HCT116 (cell line): ENCODE results near the gene ADI1.

ENCODE experiments used
- ATF3 ChIP-seq: IDR thresholded peaks from 2 replicates; pipeline ENCODE4 v1.6.1; 2012
- CEBPB ChIP-seq: IDR thresholded peaks from 2 replicates; pipeline ENCODE4 v1.6.1; 2012; ENCODE audit warnings: low read depth
- CTCF ChIP-seq, 3 experiments: fragments of 200-600 bp in 1 of 3; sonication (generic) in 1 of 3; IDR thresholded peaks in 2 of 3; conservative IDR thresholded peaks in 1 of 3; 2 replicates each; pipeline ENCODE4 v1.5.1; 2012 to 2017; ENCODE audit warnings: low read depth in 2 of 3, low read length in 2 of 3, antibody characterized with exemption in 1 of 3, borderline replicate concordance in 1 of 3, control low read depth in 1 of 3, mild to moderate bottlenecking in 1 of 3, mixed read lengths in 1 of 3, mixed run types in 1 of 3, moderate library complexity in 1 of 3; ENCODE audit not compliant: insufficient read depth in 1 of 3
- ELF1 ChIP-seq: IDR thresholded peaks from 2 replicates; pipeline ENCODE4 v1.6.1; 2012; ENCODE audit warnings: low read depth, borderline replicate concordance
- EZH2 ChIP-seq: fragments of 200-600 bp; sonication (generic); IDR thresholded peaks from 2 replicates; pipeline ENCODE4 v1.6.1; 2017; ENCODE audit warnings: antibody characterized with exemption, mixed run types
- JUND ChIP-seq: IDR thresholded peaks from 2 replicates; pipeline ENCODE4 v1.6.1; 2012
- MAX ChIP-seq: IDR thresholded peaks from 2 replicates; pipeline ENCODE4 v1.6.1; 2012
- POLR2A ChIP-seq: IDR thresholded peaks from 2 replicates; pipeline ENCODE4 v1.7.0; 2011; ENCODE audit warnings: borderline replicate concordance; ENCODE audit not compliant: insufficient read depth, insufficient read length; ENCODE audit errors: extremely low read depth
- POLR2AphosphoS5 ChIP-seq: IDR thresholded peaks from 2 replicates; pipeline ENCODE4 v1.6.1; 2011; ENCODE audit warnings: mild to moderate bottlenecking, low read depth, low read length, moderate library complexity
- SIN3A ChIP-seq: IDR thresholded peaks from 2 replicates; pipeline ENCODE4 v1.6.1; 2012; ENCODE audit warnings: low read depth
- SP1 ChIP-seq: IDR thresholded peaks from 2 replicates; pipeline ENCODE4 v1.6.1; 2012; ENCODE audit warnings: low read depth
- TCF7L2 ChIP-seq: IDR thresholded peaks from 2 replicates; pipeline ENCODE4 v1.7.0; 2011; ENCODE audit warnings: borderline replicate concordance, inconsistent platforms; ENCODE audit not compliant: insufficient read depth, insufficient read length; ENCODE audit errors: extremely low read depth
- ZBTB33 ChIP-seq: IDR thresholded peaks from 2 replicates; pipeline ENCODE4 v1.6.1; 2011; ENCODE audit warnings: mild to moderate bottlenecking, low read length, moderate library complexity; ENCODE audit not compliant: insufficient replicate concordance; ENCODE audit errors: extremely low read depth
- ZFX ChIP-seq: fragments of 450-650 bp; IDR thresholded peaks from 2 replicates; pipeline ENCODE4 v1.6.1; 2017

- TF ChIP-seq POLR2AphosphoS5 = no peak
- TF ChIP-seq ZBTB33 = no peak
- no peak for TF ChIP-seq EZH2
- no peak for TF ChIP-seq CTCF (IDR thresholded peaks at IDR 0.05 in 2 of 3, conservative IDR thresholded peaks at IDR 0.05 in 1 of 3; ENCODE audit: borderline replicate concordance in 1 of 3, insufficient read depth in 1 of 3, low read depth in 2 of 3, low read length in 2 of 3)
- TF ChIP-seq MAX = no peak
- no peak for TF ChIP-seq POLR2A
- TF ChIP-seq SP1 = no peak
- no peak for TF ChIP-seq TCF7L2
- no peak for TF ChIP-seq ELF1
- no peak for TF ChIP-seq ZFX
- TF ChIP-seq CEBPB = no peak
- no peak for TF ChIP-seq ATF3
- TF ChIP-seq JUND = no peak
- no peak for TF ChIP-seq SIN3A
Measured at GRCh38 chr2:3487432-3487831, 31.9 kb downstream of the ADI1 start.
